ENCODE measurements around the gene NKAIN4.
A peak's percentile ranks its signal among the peaks of the same experiment; 100 is the strongest.

NKAIN4 gene

DNA sequence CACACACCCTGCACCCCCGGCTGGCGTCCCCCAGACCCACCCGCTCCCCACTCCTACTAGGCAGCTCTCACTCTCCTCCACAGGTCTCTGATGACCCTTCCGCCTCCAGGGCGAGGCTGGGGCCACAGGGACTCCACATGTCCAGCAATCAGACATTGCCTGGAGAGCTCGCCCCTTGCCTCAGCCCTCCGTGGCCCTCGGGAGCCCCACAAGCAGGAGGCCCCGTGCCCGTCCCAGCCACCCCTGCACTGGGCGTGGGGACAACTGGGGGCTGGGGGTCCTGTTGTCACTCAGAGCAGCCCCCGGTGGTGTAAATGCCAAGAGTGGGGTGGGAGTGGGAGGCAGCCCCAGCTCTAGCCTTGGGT is 40.3 kb upstream of the NKAIN4 start:
- Histone ChIP-seq H3K9me3 (ENCODE audit: control insufficient read depth, insufficient read depth, low read length) (no peaks in the 10 kb centered on the region), H3K4me3 (ENCODE audit: low read length) (no peak overlapping the region), H3K36me3 (ENCODE audit: control insufficient read depth, insufficient read depth, low read length) (no peaks in the 10 kb centered on the region), H3K27ac (ENCODE audit: low read length) (no peak overlapping the region), H3K4me1 (ENCODE audit: control insufficient read depth, insufficient read depth, low read length) (peaks cover 8% of the 10 kb centered on the region), H3K27me3 (ENCODE audit: control insufficient read depth, insufficient read depth, low read length) (no peaks in the 10 kb centered on the region)
- DNase-seq (ENCODE audit: low read depth, low spot score) = no peak
- no CpG with 5 or more reads among the region's 12 CpGs for WGBS (ENCODE audit: insufficient coverage, insufficient read length)

DNA sequence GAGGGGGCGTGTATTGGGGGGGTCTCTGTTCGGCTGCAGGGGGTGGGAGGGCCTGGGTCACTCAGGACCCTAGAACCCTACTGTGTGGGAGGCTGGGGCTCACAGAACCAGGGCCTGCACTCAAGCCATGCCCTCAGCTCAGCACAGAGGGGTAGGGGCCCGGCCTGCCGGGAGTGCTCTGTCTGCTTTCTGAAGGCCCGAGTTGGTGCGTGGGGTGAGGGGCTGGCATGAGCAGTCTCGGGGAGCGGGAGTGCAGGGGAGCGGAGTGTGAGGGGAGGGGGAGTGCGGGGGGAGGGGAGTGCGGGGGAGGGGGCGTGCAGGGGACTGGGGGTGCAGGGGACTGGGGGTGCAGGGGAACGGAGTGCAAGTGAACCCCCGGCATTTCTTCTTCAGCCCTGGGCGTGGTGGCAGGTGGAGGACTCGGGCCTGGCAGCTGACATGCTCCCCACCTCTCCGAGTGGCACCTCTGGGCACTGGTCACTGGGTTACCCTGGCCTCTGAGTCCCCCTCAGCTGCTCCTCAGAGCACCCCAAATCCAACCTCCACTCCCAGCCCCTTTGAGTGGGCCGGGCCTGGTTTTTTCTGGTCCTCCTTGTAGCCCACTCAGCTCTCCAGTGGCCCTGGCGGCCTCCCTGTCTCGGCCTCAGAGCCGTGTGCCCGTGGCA is 39.7 kb upstream of the NKAIN4 start:
- H3K27ac ChIP-seq (ENCODE audit: low read length) = no peak overlapping the region
- H3K27me3 ChIP-seq (ENCODE audit: control insufficient read depth, insufficient read depth, low read length) = no peaks in the 10 kb centered on the region
- H3K4me3 ChIP-seq (ENCODE audit: low read length) = no peak overlapping the region
- DNase-seq (ENCODE audit: low read depth, low spot score) = no peak
- H3K4me1 ChIP-seq (ENCODE audit: control insufficient read depth, insufficient read depth, low read length) = peaks cover 8% of the 10 kb centered on the region
- no peaks in the 10 kb centered on the region for H3K9me3 ChIP-seq (ENCODE audit: control insufficient read depth, insufficient read depth, low read length)
- WGBS (ENCODE audit: insufficient coverage, insufficient read length) = no CpG with 5 or more reads among the region's 22 CpGs
- H3K36me3 ChIP-seq (ENCODE audit: control insufficient read depth, insufficient read depth, low read length) = peaks cover 4% of the 10 kb centered on the region; the same call in 1 of the 2 replicates

DNA sequence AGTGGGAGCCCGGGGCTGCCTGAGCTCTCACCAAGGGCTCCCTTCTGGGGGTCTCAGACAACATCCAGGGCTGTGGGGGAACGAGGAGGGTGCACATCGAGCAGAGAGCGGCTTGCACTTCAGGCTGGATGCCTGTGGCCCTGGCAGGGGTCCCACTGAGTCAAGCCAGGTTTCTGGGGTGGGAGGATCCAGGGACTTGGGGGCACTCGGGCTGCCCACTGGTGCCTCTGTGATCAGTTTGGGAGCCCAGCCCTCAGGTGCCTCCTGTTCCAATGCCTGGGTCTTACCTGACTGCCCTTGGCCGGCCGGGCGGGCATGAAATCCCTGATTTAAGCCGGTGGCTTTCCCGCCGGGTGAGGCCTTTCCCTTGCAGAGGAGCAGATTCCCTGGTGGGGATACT is 39.2 kb upstream of the NKAIN4 start:
- Histone ChIP-seq H3K36me3 (ENCODE audit: control insufficient read depth, insufficient read depth, low read length) (peaks cover 9% of the 10 kb centered on the region), H3K4me3 (ENCODE audit: low read length) (no peak overlapping the region), H3K27me3 (ENCODE audit: control insufficient read depth, insufficient read depth, low read length) (no peaks in the 10 kb centered on the region), H3K4me1 (ENCODE audit: control insufficient read depth, insufficient read depth, low read length) (peaks cover 8% of the 10 kb centered on the region), H3K9me3 (ENCODE audit: control insufficient read depth, insufficient read depth, low read length) (no peaks in the 10 kb centered on the region), H3K27ac (ENCODE audit: low read length) (no peak overlapping the region)
- WGBS (ENCODE audit: insufficient coverage, insufficient read length) = no CpG with 5 or more reads among the region's 11 CpGs
- no peak for DNase-seq (ENCODE audit: low read depth, low spot score)

DNA sequence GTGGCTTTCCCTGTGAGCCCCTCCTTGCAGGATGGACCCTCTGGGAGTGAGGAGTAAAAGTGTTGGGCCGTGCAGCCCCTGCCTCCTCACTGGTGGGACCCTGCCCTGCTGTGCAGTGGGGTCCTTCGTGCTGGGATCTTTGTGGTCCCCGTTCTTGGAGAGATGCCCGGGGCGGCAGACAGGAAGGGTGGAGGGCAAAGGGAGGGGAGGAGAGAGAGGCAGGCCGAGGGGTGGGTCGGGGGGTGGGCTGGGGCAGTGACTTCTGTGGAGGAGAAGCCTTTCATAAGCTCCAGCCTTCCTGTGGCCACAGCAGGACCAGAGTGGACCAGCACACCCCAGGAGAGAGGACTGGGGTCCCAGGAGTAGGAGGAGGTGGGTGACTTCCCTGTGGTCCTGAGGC is 38.6 kb upstream of the NKAIN4 start, which contains the start of gene COL20A1:
Gene COL20A1, plus strand, starts transcription at position 283 of the 400 bp plus-strand sequence. CDS start 1,922 bp downstream, outside the sequence.
- H3K36me3 ChIP-seq (ENCODE audit: control insufficient read depth, insufficient read depth, low read length) = peaks cover 14% of the 10 kb centered on the region
- no peak within 1 kb of the TSS for H3K27ac ChIP-seq (ENCODE audit: low read length)
- H3K4me3 ChIP-seq (ENCODE audit: low read length) = no peak within 1 kb of the TSS
- no peak for DNase-seq (ENCODE audit: low read depth, low spot score)
- H3K9me3 ChIP-seq (ENCODE audit: control insufficient read depth, insufficient read depth, low read length) = no peaks in the 10 kb centered on the region
- no peaks in the 10 kb centered on the region for H3K27me3 ChIP-seq (ENCODE audit: control insufficient read depth, insufficient read depth, low read length)
- peaks cover 8% of the 10 kb centered on the region for H3K4me1 ChIP-seq (ENCODE audit: control insufficient read depth, insufficient read depth, low read length)
- no CpG with 5 or more reads among the region's 7 CpGs for WGBS (ENCODE audit: insufficient coverage, insufficient read length)

DNA sequence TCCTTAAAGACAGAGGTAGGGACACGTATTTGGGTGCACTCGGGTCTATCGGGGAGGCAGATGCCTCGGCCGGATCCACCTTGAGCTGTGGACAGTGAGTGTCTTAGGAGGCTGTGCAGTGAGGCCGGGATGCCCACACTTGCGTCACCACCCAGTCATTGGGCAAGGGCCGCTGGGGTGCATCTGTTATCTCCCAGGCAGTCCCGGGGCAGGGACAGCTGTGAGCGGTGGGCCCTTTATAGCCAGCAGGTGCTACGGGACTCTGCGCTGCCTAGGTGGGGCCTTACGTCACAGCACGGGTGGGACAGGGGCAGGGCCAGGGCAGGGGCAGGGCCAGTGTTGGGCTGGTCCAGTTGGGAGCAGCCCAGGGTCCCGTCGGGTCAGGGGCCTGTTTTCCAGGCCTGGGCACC is 38.0 kb upstream of the NKAIN4 start:
- Histone ChIP-seq H3K27me3 (ENCODE audit: control insufficient read depth, insufficient read depth, low read length) (no peaks in the 10 kb centered on the region), H3K27ac (ENCODE audit: low read length) (no peak overlapping the region), H3K4me1 (ENCODE audit: control insufficient read depth, insufficient read depth, low read length) (peaks cover 8% of the 10 kb centered on the region), H3K9me3 (ENCODE audit: control insufficient read depth, insufficient read depth, low read length) (no peaks in the 10 kb centered on the region), H3K36me3 (ENCODE audit: control insufficient read depth, insufficient read depth, low read length) (peaks cover 16% of the 10 kb centered on the region), H3K4me3 (ENCODE audit: low read length) (no peak overlapping the region)
- DNase-seq (ENCODE audit: low read depth, low spot score) = no peak
- no CpG with 5 or more reads among the region's 16 CpGs for WGBS (ENCODE audit: insufficient coverage, insufficient read length)

DNA sequence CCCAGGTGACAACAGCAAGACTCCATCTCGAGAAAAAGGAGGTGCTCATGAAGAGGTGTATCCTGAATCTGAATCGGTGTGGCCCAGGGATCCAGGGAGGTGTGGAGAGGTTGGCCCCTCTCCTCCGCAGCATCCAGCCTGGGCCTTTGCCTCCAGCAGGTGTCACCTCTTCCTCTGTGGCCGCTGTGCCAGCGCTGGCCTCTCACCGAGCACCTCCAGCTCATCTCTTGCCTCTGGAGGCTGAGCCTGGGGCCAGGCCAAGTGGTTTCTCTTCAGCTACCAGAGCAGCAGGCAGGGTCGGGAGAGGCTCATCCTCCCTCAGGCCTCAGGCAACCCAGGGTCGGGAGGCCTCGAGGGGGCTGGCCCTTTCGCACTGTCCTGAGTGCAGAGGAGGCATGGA is 37.5 kb upstream of the NKAIN4 start:
- Histone ChIP-seq H3K9me3 (ENCODE audit: control insufficient read depth, insufficient read depth, low read length) (no peaks in the 10 kb centered on the region), H3K27ac (ENCODE audit: low read length) (no peak overlapping the region), H3K4me3 (ENCODE audit: low read length) (no peak overlapping the region), H3K36me3 (ENCODE audit: control insufficient read depth, insufficient read depth, low read length) (peaks cover 16% of the 10 kb centered on the region), H3K4me1 (ENCODE audit: control insufficient read depth, insufficient read depth, low read length) (peaks cover 6% of the 10 kb centered on the region), H3K27me3 (ENCODE audit: control insufficient read depth, insufficient read depth, low read length) (no peaks in the 10 kb centered on the region)
- no CpG with 5 or more reads among the region's 10 CpGs for WGBS (ENCODE audit: insufficient coverage, insufficient read length)
- no peak for DNase-seq (ENCODE audit: low read depth, low spot score)

DNA sequence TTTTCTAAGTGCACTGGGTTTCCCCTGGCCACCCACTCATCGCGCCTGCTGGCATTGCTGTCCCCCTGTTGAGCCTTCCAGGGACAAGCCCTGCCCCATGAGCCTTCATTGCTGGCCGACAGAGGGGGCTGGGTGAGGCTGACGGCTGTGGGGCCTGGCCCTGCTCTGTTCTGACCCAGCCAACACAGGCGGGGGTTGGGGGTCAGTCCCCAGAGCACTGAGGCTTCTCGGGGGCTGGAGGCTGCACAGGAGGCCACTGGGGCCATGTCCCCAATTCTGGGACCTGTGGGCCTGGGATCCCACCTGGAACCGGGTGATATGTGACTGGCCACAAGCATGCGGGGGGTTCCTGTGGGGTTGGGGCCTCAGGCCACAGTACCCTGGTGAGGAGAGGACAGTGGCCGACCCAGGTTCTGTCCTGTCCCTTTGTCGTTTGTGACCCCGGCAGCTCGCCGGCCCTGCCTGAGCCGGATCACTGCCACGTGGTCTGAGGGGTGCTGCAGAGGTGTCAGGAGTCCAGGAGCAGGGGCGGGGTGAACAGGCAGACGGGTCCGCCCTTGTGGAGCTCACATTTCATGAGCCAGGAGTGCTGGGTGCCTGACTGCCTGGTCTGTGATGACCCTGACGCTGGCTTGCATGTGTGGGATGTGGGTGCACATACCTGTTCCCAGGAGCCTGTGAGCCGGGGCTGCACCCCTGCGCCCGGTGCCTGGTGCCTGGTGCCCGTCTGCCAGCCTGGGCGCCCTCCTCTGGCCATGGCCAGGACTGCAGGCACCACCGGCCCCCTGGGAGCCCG is 36.6 kb upstream of the NKAIN4 start:
- no peaks in the 10 kb centered on the region for H3K27me3 ChIP-seq (ENCODE audit: control insufficient read depth, insufficient read depth, low read length)
- WGBS (ENCODE audit: insufficient coverage, insufficient read length) = no CpG with 5 or more reads among the region's 26 CpGs
- no peak overlapping the region for H3K27ac ChIP-seq (ENCODE audit: low read length)
- no peak overlapping the region for H3K4me3 ChIP-seq (ENCODE audit: low read length)
- peaks cover 2% of the 10 kb centered on the region; the same call in 1 of the 2 replicates for H3K4me1 ChIP-seq (ENCODE audit: control insufficient read depth, insufficient read depth, low read length)
- no peaks in the 10 kb centered on the region for H3K9me3 ChIP-seq (ENCODE audit: control insufficient read depth, insufficient read depth, low read length)
- H3K36me3 ChIP-seq (ENCODE audit: control insufficient read depth, insufficient read depth, low read length) = peaks cover 21% of the 10 kb centered on the region
- peak; percentile 55 for DNase-seq (ENCODE audit: low read depth, low spot score)

DNA sequence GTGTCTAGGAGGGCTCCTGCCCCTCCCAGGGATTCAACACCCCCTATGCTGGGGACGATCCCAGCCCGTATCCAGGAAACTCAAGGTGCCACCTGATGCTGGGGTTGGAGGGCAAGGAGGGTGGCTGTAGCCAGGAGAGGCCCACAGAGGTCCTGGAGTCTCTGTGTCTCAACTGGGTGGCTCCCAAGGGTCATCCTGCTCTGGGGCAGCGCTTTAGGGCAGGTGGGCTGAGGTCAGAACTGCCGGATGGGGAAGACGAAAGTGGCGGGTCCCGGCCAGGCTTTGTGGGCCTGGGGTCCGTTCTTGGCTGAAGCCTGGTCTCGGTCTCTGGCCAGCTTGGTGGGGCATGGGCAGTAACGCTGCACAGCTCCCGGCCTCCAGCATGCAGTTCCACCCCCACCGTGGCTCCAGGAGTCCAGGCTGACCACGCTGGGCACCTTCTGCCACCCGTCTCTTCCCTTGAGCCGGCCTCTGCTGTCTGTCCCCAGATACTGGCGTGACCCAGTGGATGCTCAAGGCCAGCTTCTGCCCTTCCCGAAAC is 35.9 kb upstream of the NKAIN4 start:
- Histone ChIP-seq H3K27ac (ENCODE audit: low read length) (no peak overlapping the region), H3K27me3 (ENCODE audit: control insufficient read depth, insufficient read depth, low read length) (no peaks in the 10 kb centered on the region), H3K9me3 (ENCODE audit: control insufficient read depth, insufficient read depth, low read length) (no peaks in the 10 kb centered on the region), H3K4me1 (ENCODE audit: control insufficient read depth, insufficient read depth, low read length) (peaks cover 2% of the 10 kb centered on the region; the same call in 1 of the 2 replicates), H3K4me3 (ENCODE audit: low read length) (no peak overlapping the region), H3K36me3 (ENCODE audit: control insufficient read depth, insufficient read depth, low read length) (peaks cover 26% of the 10 kb centered on the region)
- DNase-seq (ENCODE audit: low read depth, low spot score) = no peak
- WGBS (ENCODE audit: insufficient coverage, insufficient read length) = no CpG with 5 or more reads among the region's 17 CpGs

DNA sequence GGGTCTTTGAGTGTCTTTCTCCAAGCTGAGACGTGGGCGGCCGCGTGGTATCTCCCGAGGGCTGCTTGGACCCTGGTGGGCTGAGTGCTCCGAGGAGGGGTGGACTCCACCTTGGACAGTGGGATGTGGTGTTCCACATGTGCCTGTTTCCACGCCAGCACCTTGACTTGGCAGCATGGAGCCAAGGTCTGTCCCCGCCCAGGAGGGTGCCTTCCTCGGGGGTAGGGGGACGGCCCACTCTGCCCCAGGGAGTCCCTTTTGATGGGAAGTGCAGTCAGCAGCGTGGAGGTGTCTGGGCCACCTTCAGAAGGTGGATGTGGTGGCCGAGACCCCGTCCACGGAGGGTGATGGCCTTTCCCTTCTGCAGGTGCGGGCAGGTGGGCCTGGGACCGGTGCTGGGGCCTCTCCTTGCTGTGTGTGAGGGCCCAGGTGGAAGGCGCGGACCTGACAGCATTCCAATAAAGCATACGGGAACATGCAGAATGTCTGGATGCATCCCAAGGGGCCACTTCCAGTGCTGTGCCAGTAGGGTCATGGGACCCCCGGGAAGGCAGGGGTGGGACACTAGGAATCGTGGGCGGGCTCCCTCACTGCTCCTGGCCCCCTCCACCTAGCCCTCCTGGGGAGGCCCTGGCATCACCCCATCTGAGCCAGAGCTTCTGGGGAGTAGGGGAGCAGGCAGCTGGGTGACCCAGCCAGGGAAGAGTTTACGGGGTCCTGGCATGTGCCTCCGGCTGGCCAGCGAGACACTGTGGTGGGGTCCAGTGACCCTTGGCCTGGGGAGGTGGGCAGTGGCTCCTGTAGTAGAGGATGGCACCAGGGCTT is 35.3 kb upstream of the NKAIN4 start:
- no peaks in the 10 kb centered on the region for H3K9me3 ChIP-seq (ENCODE audit: control insufficient read depth, insufficient read depth, low read length)
- H3K27me3 ChIP-seq (ENCODE audit: control insufficient read depth, insufficient read depth, low read length) = no peaks in the 10 kb centered on the region
- no peak overlapping the region for H3K27ac ChIP-seq (ENCODE audit: low read length)
- peaks cover 2% of the 10 kb centered on the region; the same call in 1 of the 2 replicates for H3K4me1 ChIP-seq (ENCODE audit: control insufficient read depth, insufficient read depth, low read length)
- no peak for DNase-seq (ENCODE audit: low read depth, low spot score)
- peaks cover 27% of the 10 kb centered on the region for H3K36me3 ChIP-seq (ENCODE audit: control insufficient read depth, insufficient read depth, low read length)
- no CpG with 5 or more reads among the region's 25 CpGs for WGBS (ENCODE audit: insufficient coverage, insufficient read length)
- H3K4me3 ChIP-seq (ENCODE audit: low read length) = no peak overlapping the region

Data from iPS DF 6.9 (cell line).